ENCODE results near the gene USP22. TPM values are rescaled to one million over a fixed set of nuclear protein-coding genes. Genes with fewer than 3 reads are reported as not detected.

USP22 gene
- total and polyA plus RNA-seq, 2 of the 13 experiments (the other 11 are each of a cell fraction or from before 2014, with no cell fraction given): 98.0 to 130 TPM

GRCh38 chr17:21043296-21044232 is 753 bp upstream of the USP22 start (continued):
- TF ChIP-seq ARID5B (CRISPR knock-in tag; IDR thresholded peaks at IDR 0.05): peak; percentile 38; the same call in 1 of the 2 replicates
- no peak for TF ChIP-seq REST (IDR thresholded peaks at IDR 0.05; ENCODE audit: borderline replicate concordance in 1 of 2, low read depth in 1 of 2, low read length in 2 of 2)
- TF ChIP-seq ZFP82 (CRISPR knock-in tag; IDR thresholded peaks at IDR 0.05; ENCODE audit: borderline replicate concordance): no peak
- TF ChIP-seq PAXIP1 (CRISPR knock-in tag; conservative IDR thresholded peaks at IDR 0.05): no peak
- no peak; the same call in 1 of the 2 replicates for TF ChIP-seq ZNF143 (CRISPR knock-in tag; IDR thresholded peaks at IDR 0.05)
- no peak for TF ChIP-seq ZNF570 (CRISPR knock-in tag; IDR thresholded peaks at IDR 0.05; ENCODE audit: borderline replicate concordance)
- TF ChIP-seq RELA (CRISPR knock-in tag; IDR thresholded peaks at IDR 0.05): peak; percentile 52; the same call in 1 of the 2 replicates
- no peak for TF ChIP-seq FOXA3 (CRISPR knock-in tag; IDR thresholded peaks at IDR 0.05)
- no peak for TF ChIP-seq PHB2 (IDR thresholded peaks at IDR 0.05; ENCODE audit: partially characterized antibody)
- peak; percentile 56 for TF ChIP-seq ZFX (CRISPR knock-in tag; IDR thresholded peaks at IDR 0.05; ENCODE audit: low read depth)
- TF ChIP-seq ZNF674 (CRISPR knock-in tag; IDR thresholded peaks at IDR 0.05; ENCODE audit: low read depth): no peak
- TF ChIP-seq NCOA5 (CRISPR knock-in tag; IDR thresholded peaks at IDR 0.05): no peak
- TF ChIP-seq MXI1 (IDR thresholded peaks at IDR 0.05; ENCODE audit: borderline replicate concordance, low read depth, low read length): peak; percentile 62; the same call in 1 of the 3 replicates
- TF ChIP-seq ZNF639 (CRISPR knock-in tag; conservative IDR thresholded peaks at IDR 0.05): no peak
